GM06990 (cell line): ENCODE data around the gene AP1S2.

Source experiments
- DNase-seq: peaks from one replicate; pipeline ENCODE4 v3.0.0-alpha.2; 2011; ENCODE audit not compliant: insufficient read length; ENCODE audit errors: extremely low read depth
- H3K27me3 ChIP-seq: replicated peaks from 2 replicates; pipeline ENCODE4 v1.6.0; 2011; ENCODE audit warnings: low read length; ENCODE audit not compliant: control insufficient read depth, insufficient read depth
- H3K36me3 ChIP-seq: 2 replicates; pipeline ENCODE4 v1.5.1; 2011; ENCODE audit warnings: low read length; ENCODE audit not compliant: control insufficient read depth, insufficient read depth
- H3K4me3 ChIP-seq: replicated peaks from 2 replicates; pipeline ENCODE4 v1.5.1; 2011; ENCODE audit warnings: low read depth, mild to moderate bottlenecking, control low read depth, low read length
- CTCF ChIP-seq: IDR thresholded peaks from 2 replicates; pipeline ENCODE4 v1.5.1; 2011; ENCODE audit warnings: low read length, control low read depth, mild to moderate bottlenecking, inconsistent platforms; ENCODE audit not compliant: insufficient read depth, poor library complexity, severe bottlenecking

Gene AP1S2

DNA sequence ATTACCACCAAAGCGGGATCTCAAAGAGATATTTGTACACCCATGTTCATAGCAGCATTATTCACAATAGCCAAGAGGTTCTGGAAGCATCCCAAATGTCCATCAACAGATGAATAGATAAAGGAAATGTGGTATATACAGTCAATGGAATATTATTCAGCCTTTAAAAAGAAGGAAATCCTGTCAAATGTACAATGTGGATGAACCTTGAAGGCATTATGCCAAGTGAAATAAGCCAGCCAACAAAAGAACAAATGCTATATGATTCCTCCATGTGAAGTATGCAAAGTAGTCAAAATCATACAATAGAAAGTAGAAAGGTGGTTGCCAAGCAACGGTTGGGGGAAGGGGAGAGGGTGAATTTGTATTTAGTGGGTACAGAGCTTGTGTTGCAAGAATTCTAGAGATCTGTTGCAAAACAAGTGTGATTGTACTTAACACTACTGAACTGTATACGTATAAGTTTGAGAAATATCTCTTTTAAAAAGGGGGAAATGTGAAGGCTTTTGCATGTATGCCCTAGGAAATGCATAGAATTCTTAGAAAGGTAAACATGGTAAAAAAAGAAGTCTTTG lies 69.3 kb downstream of the AP1S2 start:
- no peak overlapping the region for H3K4me3 ChIP-seq
- DNase-seq, result no peak
- no peak for TF ChIP-seq CTCF
- H3K36me3 ChIP-seq, result no peaks in the 10 kb centered on the region
- H3K27me3 ChIP-seq, result no peaks in the 10 kb centered on the region

- Histone ChIP-seq H3K4me3 (peak overlapping the region; percentile 64), H3K27me3 (no peaks in the 10 kb centered on the region), H3K36me3 (no peaks in the 10 kb centered on the region)
- no peak for TF ChIP-seq CTCF
- DNase-seq, result peak; percentile 63
Measured at GRCh38 chrX:15781961-15782699, 72.5 kb downstream of the AP1S2 start.
